GM23338 (cell line): ENCODE results near the gene SLC9C2.
"Not testable (repeated sequence)": the region's sequence is repeated elsewhere in the genome, so short reads cannot be mapped to it uniquely, and the experiment has no call there.

ENCODE experiments used
- CREB1 ChIP-seq: fragments of 250-450 bp; sonication (Bioruptor Pico); IDR thresholded peaks from 2 replicates; pipeline ENCODE4 v1.5.0; 2020; ENCODE audit warnings: low read depth, mild to moderate bottlenecking, moderate library complexity
- CTCF ChIP-seq, 2 experiments: fragments of 200-600 bp in 1 of 2; sonication (generic) in 1 of 2; conservative IDR thresholded peaks; 2 replicates each; pipeline versions ENCODE4 v1.5.1 to v1.6.1; 2016 to 2017; ENCODE audit warnings: antibody characterized with exemption in 2 of 2, low read depth in 2 of 2, mild to moderate bottlenecking in 2 of 2, moderate library complexity in 1 of 2
- EZH2 ChIP-seq: fragments of 200-600 bp; sonication (generic); IDR thresholded peaks from one replicate; pipeline ENCODE4 v1.8.0; 2017; ENCODE audit warnings: antibody characterized with exemption, mild to moderate bottlenecking, low read depth; ENCODE audit not compliant: unreplicated experiment
- EZH2phosphoT487 ChIP-seq: fragments of 200-600 bp; sonication (generic); IDR thresholded peaks from one replicate; pipeline ENCODE4 v1.8.1; 2018; ENCODE audit warnings: antibody characterized with exemption; ENCODE audit not compliant: unreplicated experiment
- NANOG ChIP-seq: IDR thresholded peaks from 2 replicates; pipeline ENCODE4 v1.6.1; 2016; ENCODE audit warnings: antibody characterized with exemption, borderline replicate concordance
- POLR2AphosphoS5 ChIP-seq: IDR thresholded peaks from 2 replicates; pipeline ENCODE4 v1.6.1; 2016; ENCODE audit warnings: antibody characterized with exemption, low read depth
- REST ChIP-seq: IDR thresholded peaks from one replicate; pipeline ENCODE4 v1.6.1; 2018; ENCODE audit warnings: antibody characterized with exemption; ENCODE audit not compliant: unreplicated experiment
- ZNF331 ChIP-seq: fragments of 250-450 bp; sonication (Bioruptor Pico); IDR thresholded peaks from 2 replicates; pipeline ENCODE4 v1.5.0; 2020; ENCODE audit warnings: low read depth, mild to moderate bottlenecking, moderate library complexity
- TF ChIP-seq, protein P1 (sequence below): IDR thresholded peaks from 2 replicates; pipeline ENCODE4 v1.6.1; 2016; ENCODE audit warnings: antibody characterized with exemption
- TF ChIP-seq, protein P2 (sequence below): fragments of 250-450 bp; sonication (Bioruptor Pico); IDR thresholded peaks from 2 replicates; pipeline ENCODE4 v1.5.0; 2020; ENCODE audit warnings: mild to moderate bottlenecking, moderate library complexity

- TF ChIP-seq CTCF (conservative IDR thresholded peaks at IDR 0.05; ENCODE audit: low read depth in 2 of 2); CREB1; EZH2; REST; EZH2phosphoT487; NANOG; POLR2AphosphoS5; ZNF331 (CRISPR knock-in tag): not testable (repeated sequence)
- TF ChIP-seq, protein P1, sequence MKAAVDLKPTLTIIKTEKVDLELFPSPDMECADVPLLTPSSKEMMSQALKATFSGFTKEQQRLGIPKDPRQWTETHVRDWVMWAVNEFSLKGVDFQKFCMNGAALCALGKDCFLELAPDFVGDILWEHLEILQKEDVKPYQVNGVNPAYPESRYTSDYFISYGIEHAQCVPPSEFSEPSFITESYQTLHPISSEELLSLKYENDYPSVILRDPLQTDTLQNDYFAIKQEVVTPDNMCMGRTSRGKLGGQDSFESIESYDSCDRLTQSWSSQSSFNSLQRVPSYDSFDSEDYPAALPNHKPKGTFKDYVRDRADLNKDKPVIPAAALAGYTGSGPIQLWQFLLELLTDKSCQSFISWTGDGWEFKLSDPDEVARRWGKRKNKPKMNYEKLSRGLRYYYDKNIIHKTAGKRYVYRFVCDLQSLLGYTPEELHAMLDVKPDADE = not testable (repeated sequence)
- TF ChIP-seq, protein P2, sequence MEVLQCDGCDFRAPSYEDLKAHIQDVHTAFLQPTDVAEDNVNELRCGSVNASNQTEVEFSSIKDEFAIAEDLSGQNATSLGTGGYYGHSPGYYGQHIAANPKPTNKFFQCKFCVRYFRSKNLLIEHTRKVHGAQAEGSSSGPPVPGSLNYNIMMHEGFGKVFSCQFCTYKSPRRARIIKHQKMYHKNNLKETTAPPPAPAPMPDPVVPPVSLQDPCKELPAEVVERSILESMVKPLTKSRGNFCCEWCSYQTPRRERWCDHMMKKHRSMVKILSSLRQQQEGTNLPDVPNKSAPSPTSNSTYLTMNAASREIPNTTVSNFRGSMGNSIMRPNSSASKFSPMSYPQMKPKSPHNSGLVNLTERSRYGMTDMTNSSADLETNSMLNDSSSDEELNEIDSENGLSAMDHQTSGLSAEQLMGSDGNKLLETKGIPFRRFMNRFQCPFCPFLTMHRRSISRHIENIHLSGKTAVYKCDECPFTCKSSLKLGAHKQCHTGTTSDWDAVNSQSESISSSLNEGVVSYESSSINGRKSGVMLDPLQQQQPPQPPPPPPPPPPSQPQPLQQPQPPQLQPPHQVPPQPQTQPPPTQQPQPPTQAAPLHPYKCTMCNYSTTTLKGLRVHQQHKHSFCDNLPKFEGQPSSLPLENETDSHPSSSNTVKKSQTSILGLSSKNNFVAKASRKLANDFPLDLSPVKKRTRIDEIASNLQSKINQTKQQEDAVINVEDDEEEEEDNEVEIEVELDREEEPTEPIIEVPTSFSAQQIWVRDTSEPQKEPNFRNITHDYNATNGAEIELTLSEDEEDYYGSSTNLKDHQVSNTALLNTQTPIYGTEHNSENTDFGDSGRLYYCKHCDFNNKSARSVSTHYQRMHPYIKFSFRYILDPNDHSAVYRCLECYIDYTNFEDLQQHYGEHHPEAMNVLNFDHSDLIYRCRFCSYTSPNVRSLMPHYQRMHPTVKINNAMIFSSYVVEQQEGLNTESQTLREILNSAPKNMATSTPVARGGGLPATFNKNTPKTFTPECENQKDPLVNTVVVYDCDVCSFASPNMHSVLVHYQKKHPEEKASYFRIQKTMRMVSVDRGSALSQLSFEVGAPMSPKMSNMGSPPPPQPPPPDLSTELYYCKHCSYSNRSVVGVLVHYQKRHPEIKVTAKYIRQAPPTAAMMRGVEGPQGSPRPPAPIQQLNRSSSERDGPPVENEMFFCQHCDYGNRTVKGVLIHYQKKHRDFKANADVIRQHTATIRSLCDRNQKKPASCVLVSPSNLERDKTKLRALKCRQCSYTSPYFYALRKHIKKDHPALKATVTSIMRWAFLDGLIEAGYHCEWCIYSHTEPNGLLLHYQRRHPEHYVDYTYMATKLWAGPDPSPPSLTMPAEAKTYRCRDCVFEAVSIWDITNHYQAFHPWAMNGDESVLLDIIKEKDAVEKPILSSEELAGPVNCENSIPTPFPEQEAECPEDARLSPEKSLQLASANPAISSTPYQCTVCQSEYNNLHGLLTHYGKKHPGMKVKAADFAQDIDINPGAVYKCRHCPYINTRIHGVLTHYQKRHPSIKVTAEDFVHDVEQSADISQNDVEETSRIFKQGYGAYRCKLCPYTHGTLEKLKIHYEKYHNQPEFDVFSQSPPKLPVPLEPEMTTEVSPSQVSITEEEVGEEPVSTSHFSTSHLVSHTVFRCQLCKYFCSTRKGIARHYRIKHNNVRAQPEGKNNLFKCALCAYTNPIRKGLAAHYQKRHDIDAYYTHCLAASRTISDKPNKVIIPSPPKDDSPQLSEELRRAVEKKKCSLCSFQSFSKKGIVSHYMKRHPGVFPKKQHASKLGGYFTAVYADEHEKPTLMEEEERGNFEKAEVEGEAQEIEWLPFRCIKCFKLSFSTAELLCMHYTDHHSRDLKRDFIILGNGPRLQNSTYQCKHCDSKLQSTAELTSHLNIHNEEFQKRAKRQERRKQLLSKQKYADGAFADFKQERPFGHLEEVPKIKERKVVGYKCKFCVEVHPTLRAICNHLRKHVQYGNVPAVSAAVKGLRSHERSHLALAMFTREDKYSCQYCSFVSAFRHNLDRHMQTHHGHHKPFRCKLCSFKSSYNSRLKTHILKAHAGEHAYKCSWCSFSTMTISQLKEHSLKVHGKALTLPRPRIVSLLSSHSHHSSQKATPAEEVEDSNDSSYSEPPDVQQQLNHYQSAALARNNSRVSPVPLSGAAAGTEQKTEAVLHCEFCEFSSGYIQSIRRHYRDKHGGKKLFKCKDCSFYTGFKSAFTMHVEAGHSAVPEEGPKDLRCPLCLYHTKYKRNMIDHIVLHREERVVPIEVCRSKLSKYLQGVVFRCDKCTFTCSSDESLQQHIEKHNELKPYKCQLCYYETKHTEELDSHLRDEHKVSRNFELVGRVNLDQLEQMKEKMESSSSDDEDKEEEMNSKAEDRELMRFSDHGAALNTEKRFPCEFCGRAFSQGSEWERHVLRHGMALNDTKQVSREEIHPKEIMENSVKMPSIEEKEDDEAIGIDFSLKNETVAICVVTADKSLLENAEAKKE = not testable (repeated sequence)
Observed at GRCh38 chr1:173474780-173475421, 128.0 kb downstream of the SLC9C2 start.
